SU-DHL-6 (cell line): ENCODE results near the gene AIDA.
A peak's percentile ranks its signal among the peaks of the same experiment; 100 is the strongest.

Experiments
- H2AFZ ChIP-seq: fragments of 200-600 bp; sonication (generic); 2 replicates; pipeline ENCODE4 v1.6.1; 2014; ENCODE audit warnings: low read depth, mild to moderate bottlenecking, moderate library complexity, mixed read lengths, antibody characterized with exemption, low read length; ENCODE audit not compliant: severe bottlenecking
- H3F3A ChIP-seq: fragments of 200-600 bp; shearing (Covaris generic); 2 replicates; pipeline ENCODE4 v1.6.0; 2016; ENCODE audit warnings: antibody characterized with exemption, mild to moderate bottlenecking; ENCODE audit not compliant: insufficient read depth
- H3K27ac ChIP-seq: fragments of 200-600 bp; sonication (generic); 2 replicates; pipeline ENCODE4 v1.5.1; 2016; ENCODE audit warnings: low read depth, mild to moderate bottlenecking, low read length, moderate library complexity, mixed read lengths
- H3K27me3 ChIP-seq: fragments of 200-600 bp; sonication (generic), shearing (Covaris generic); 2 replicates; pipeline ENCODE4 v1.6.0; 2014; ENCODE audit warnings: mild to moderate bottlenecking, low read length
- H3K36me3 ChIP-seq: fragments of 200-600 bp; sonication (generic); 2 replicates; pipeline ENCODE4 v1.6.1; 2014; ENCODE audit warnings: mild to moderate bottlenecking, low read length, mixed read lengths
- H3K4me2 ChIP-seq: fragments of 300-600, 200-600 bp; shearing (Covaris generic), sonication (generic); 2 replicates; pipeline ENCODE4 v1.6.0; 2014; ENCODE audit warnings: low read length, low read depth, mild to moderate bottlenecking; ENCODE audit not compliant: poor library complexity, severe bottlenecking
- H3K4me3 ChIP-seq: fragments of 200-600 bp; sonication (generic); 2 replicates; pipeline ENCODE4 v1.5.1; 2014; ENCODE audit warnings: antibody characterized with exemption, low read length, mild to moderate bottlenecking, mixed read lengths; ENCODE audit not compliant: insufficient read depth, poor library complexity, severe bottlenecking
- H3K79me2 ChIP-seq: fragments of 200-600 bp; sonication (generic); 2 replicates; pipeline ENCODE4 v1.6.1; 2014; ENCODE audit warnings: mild to moderate bottlenecking, low read length, moderate library complexity; ENCODE audit not compliant: insufficient read depth
- H3K9ac ChIP-seq: fragments of 200-600 bp; sonication (generic); 2 replicates; pipeline ENCODE4 v1.7.0; 2014; ENCODE audit warnings: mild to moderate bottlenecking, low read length
- H3K9me2 ChIP-seq: fragments of 200-600 bp; sonication (generic); replicated peaks from 2 replicates; pipeline ENCODE4 v1.6.1; 2014; ENCODE audit warnings: low read length; ENCODE audit not compliant: insufficient read depth
- H3K9me3 ChIP-seq: fragments of 200-600 bp; sonication (generic); 2 replicates; pipeline ENCODE4 v1.6.1; 2014; ENCODE audit warnings: low read length, mixed read lengths; ENCODE audit not compliant: insufficient read depth
- H4K20me1 ChIP-seq: fragments of 200-600 bp; sonication (generic); 2 replicates; pipeline ENCODE4 v1.6.1; 2014; ENCODE audit warnings: low read depth, mild to moderate bottlenecking, antibody characterized with exemption, low read length, moderate library complexity, mixed read lengths
- CTCF ChIP-seq: fragments of 200-600 bp; sonication (generic); IDR thresholded peaks from one replicate; pipeline ENCODE4 v1.5.1; 2017; ENCODE audit warnings: antibody characterized with exemption, mild to moderate bottlenecking, low read length, moderate library complexity; ENCODE audit not compliant: insufficient read depth, poor library complexity, severe bottlenecking
- EZH2phosphoT487 ChIP-seq: fragments of 200-600 bp; sonication (generic), shearing (Covaris generic); conservative IDR thresholded peaks from 2 replicates; pipeline ENCODE4 v1.6.1; 2018; ENCODE audit warnings: mild to moderate bottlenecking, antibody characterized with exemption, low read length, moderate library complexity, mixed read lengths

The AIDA gene

GRCh38 chr1:222654849-222655248 is 57.4 kb downstream of the AIDA start:
- H3K9me3 ChIP-seq, result no peaks in the 10 kb centered on the region
- no peaks in the 10 kb centered on the region for H4K20me1 ChIP-seq
- peak overlapping the region; percentile 36 for H3K27ac ChIP-seq
- H3K36me3 ChIP-seq, result peaks cover 59% of the 10 kb centered on the region; the same call in 1 of the 2 replicates
- no peak overlapping the region for H2AFZ ChIP-seq
- no peaks in the 10 kb centered on the region for H3K27me3 ChIP-seq
- no peaks in the 10 kb centered on the region for H3K79me2 ChIP-seq
- H3K9me2 ChIP-seq, result no peaks in the 10 kb centered on the region
- no peak overlapping the region for H3K4me3 ChIP-seq
- TF ChIP-seq EZH2phosphoT487 (no peak), CTCF (no peak)
- H3F3A ChIP-seq, result peaks cover 7% of the 10 kb centered on the region; the same call in 1 of the 2 replicates
- H3K4me2 ChIP-seq, result peak overlapping the region; percentile 37
- no peak overlapping the region for H3K9ac ChIP-seq

GRCh38 chr1:222653178-222653827 is 59.0 kb downstream of the AIDA start:
- H3K27me3 ChIP-seq, result no peaks in the 10 kb centered on the region
- TF ChIP-seq EZH2phosphoT487 (no peak), CTCF (no peak)
- peaks cover 7% of the 10 kb centered on the region; the same call in 1 of the 2 replicates for H3F3A ChIP-seq
- no peak overlapping the region for H3K4me2 ChIP-seq
- H4K20me1 ChIP-seq, result no peaks in the 10 kb centered on the region
- H3K27ac ChIP-seq, result no peak overlapping the region
- H3K9me3 ChIP-seq, result no peaks in the 10 kb centered on the region
- no peaks in the 10 kb centered on the region for H3K9me2 ChIP-seq
- no peaks in the 10 kb centered on the region for H3K79me2 ChIP-seq
- H3K36me3 ChIP-seq, result peaks cover 44% of the 10 kb centered on the region; the same call in 1 of the 2 replicates
- no peak overlapping the region for H3K4me3 ChIP-seq
- no peak overlapping the region for H3K9ac ChIP-seq
- no peak overlapping the region for H2AFZ ChIP-seq

- Histone ChIP-seq H3K9ac (no peak overlapping the region), H3K27me3 (no peaks in the 10 kb centered on the region), H3K27ac (no peak overlapping the region), H4K20me1 (no peaks in the 10 kb centered on the region), H3F3A (peaks cover 7% of the 10 kb centered on the region; the same call in 1 of the 2 replicates), H3K79me2 (no peaks in the 10 kb centered on the region; the same call in 1 of the 2 replicates), H3K4me2 (no peak overlapping the region), H3K9me3 (no peaks in the 10 kb centered on the region), H3K36me3 (peaks cover 39% of the 10 kb centered on the region; the same call in 1 of the 2 replicates), H2AFZ (no peak overlapping the region), H3K9me2 (no peaks in the 10 kb centered on the region), H3K4me3 (no peak overlapping the region)
- TF ChIP-seq CTCF, result no peak
- TF ChIP-seq EZH2phosphoT487, result no peak
Measured at GRCh38 chr1:222652676-222653075, 59.6 kb downstream of the AIDA start.
